HCT116 (cell line): ENCODE measurements around the gene SNAPC1. TPM values are rescaled to one million over a fixed set of nuclear protein-coding genes. Genes with fewer than 3 reads are reported as not detected.

Experiments used
- ATAC-seq: fragments of 200-7000 bp; cut with Tn5 transposase; 2 replicates; pipeline ENCODE4 v1.9.1; 2020; ENCODE audit warnings: mild to moderate bottlenecking, moderate library complexity
- BruUV-seq: library from RNA; stranded (reverse); fragments of 400-500 nt; replicated peaks from 2 replicates; lab custom pipeline; 2021; lab: Mats Ljungman, UMichigan
- CTCF ChIA-PET: fragments of 300-600 bp; sonication (Branson Sonifier 250); formaldehyde crosslinking; loops from one replicate; lab custom pipeline; 2021; ENCODE audit warnings: antibody characterized with exemption; lab: Charles Lee
- POLR2A ChIA-PET: fragments of 300-600, 350-600 bp; sonication (Branson Sonifier 250); formaldehyde crosslinking; loops from one replicate; lab custom pipeline; 2021; ENCODE audit warnings: antibody characterized with exemption; lab: Charles Lee
- RAD21 ChIA-PET, 2 experiments: fragments of 300-600 bp; sonication (Branson Sonifier 250); formaldehyde crosslinking; loops; one replicate each; lab custom pipeline; 2023; ENCODE audit warnings: low total read pairs in 2 of 2; ENCODE audit not compliant: uncharacterized antibody in 2 of 2, unreplicated experiment in 2 of 2, low non-redundant PET in 1 of 2; lab: Charles Lee
- DNase-seq: peaks from one replicate; pipeline ENCODE4 v3.0.0-alpha.2; 2010; ENCODE audit warnings: low read depth, low spot score
- H2AFZ ChIP-seq: fragments of 200-600 bp; shearing (Covaris generic), sonication (generic); 2 replicates; pipeline ENCODE4 v1.6.1; 2017; ENCODE audit warnings: low read depth, mixed run types, mixed read lengths, antibody characterized with exemption, low read length; ENCODE audit not compliant: poor library complexity, severe bottlenecking
- H3K27ac ChIP-seq: 2 replicates; pipeline ENCODE4 v1.5.1; 2012; ENCODE audit warnings: low read depth, low read length
- H3K27me3 ChIP-seq: fragments of 200-600 bp; sonication (generic); 2 replicates; pipeline ENCODE4 v1.6.1; 2016; ENCODE audit warnings: mixed run types, low read length, mixed read lengths; ENCODE audit not compliant: insufficient read depth
- H3K36me3 ChIP-seq, 2 experiments: fragments of 200-500 bp in 1 of 2; fragments of 200-600 bp in 1 of 2; sonication (Bioruptor generic) in 1 of 2; sonication (generic) in 1 of 2; 2 replicates each; pipeline versions ENCODE4 v1.5.1 to v1.6.1; 2014 to 2016; ENCODE audit warnings: low read length in 2 of 2, inconsistent platforms in 1 of 2, mixed read lengths in 1 of 2, mixed run types in 1 of 2; ENCODE audit not compliant: insufficient read depth in 2 of 2, control insufficient read depth in 1 of 2
- H3K4me1 ChIP-seq, 2 experiments: fragments of 200-600 bp in 1 of 2; sonication (generic) in 1 of 2; 2 replicates each; pipeline versions ENCODE4 v1.5.1 to v1.6.1; 2012 to 2017; ENCODE audit warnings: low read length in 2 of 2, inconsistent platforms in 1 of 2, mild to moderate bottlenecking in 1 of 2, mixed read lengths in 1 of 2, mixed run types in 1 of 2, moderate library complexity in 1 of 2; ENCODE audit not compliant: insufficient read depth in 2 of 2, control insufficient read depth in 1 of 2
- H3K4me2 ChIP-seq: fragments of 200-600 bp; sonication (generic); 2 replicates; pipeline ENCODE4 v1.6.1; 2017; ENCODE audit warnings: mixed run types, low read length, mixed read lengths
- H3K4me3 ChIP-seq, 2 experiments: fragments of 200-600 bp in 1 of 2; sonication (generic) in 1 of 2; replicated peaks in 1 of 2; 2 replicates each; pipeline ENCODE4 v1.5.1; 2011 to 2016; ENCODE audit warnings: low read length in 2 of 2, control low read depth in 1 of 2, low read depth in 1 of 2, mild to moderate bottlenecking in 1 of 2, mixed read lengths in 1 of 2, mixed run types in 1 of 2
- H3K79me2 ChIP-seq: fragments of 200-600 bp; sonication (generic); 2 replicates; pipeline ENCODE4 v1.6.1; 2017; ENCODE audit warnings: mild to moderate bottlenecking, mixed run types, low read length, moderate library complexity, mixed read lengths; ENCODE audit not compliant: insufficient read depth
- H3K9ac ChIP-seq: fragments of 200-600 bp; sonication (generic); 2 replicates; pipeline ENCODE4 v1.6.1; 2016; ENCODE audit warnings: low read length, mixed read lengths
- H3K9me2 ChIP-seq: fragments of 200-600 bp; sonication (generic), shearing (Covaris generic); 2 replicates; pipeline ENCODE4 v1.6.1; 2017; ENCODE audit warnings: mixed run types, mild to moderate bottlenecking, moderate library complexity; ENCODE audit not compliant: insufficient read depth
- H3K9me3 ChIP-seq, 2 experiments: fragments of 200-500 bp in 1 of 2; fragments of 200-600 bp in 1 of 2; sonication (Bioruptor generic) in 1 of 2; sonication (generic) in 1 of 2; 2 replicates each; pipeline ENCODE4 v1.6.1; 2014 to 2017; ENCODE audit warnings: low read length in 2 of 2, mixed read lengths in 2 of 2, inconsistent platforms in 1 of 2, low read depth in 1 of 2, mild to moderate bottlenecking in 1 of 2, mixed run types in 1 of 2, moderate library complexity in 1 of 2; ENCODE audit not compliant: control insufficient read depth in 1 of 2, insufficient read depth in 1 of 2
- H4K20me1 ChIP-seq: fragments of 200-600 bp; sonication (generic), shearing (Covaris generic); 2 replicates; pipeline ENCODE4 v1.6.1; 2017; ENCODE audit warnings: mixed run types, mild to moderate bottlenecking, moderate library complexity; ENCODE audit not compliant: insufficient read depth
- ATF3 ChIP-seq: IDR thresholded peaks from 2 replicates; pipeline ENCODE4 v1.6.1; 2012
- EGR1 ChIP-seq: IDR thresholded peaks from 2 replicates; pipeline ENCODE4 v1.6.1; 2012; ENCODE audit warnings: low read depth
- FOSL1 ChIP-seq: IDR thresholded peaks from 2 replicates; pipeline ENCODE4 v1.6.1; 2012; ENCODE audit warnings: low read depth
- JUND ChIP-seq: IDR thresholded peaks from 2 replicates; pipeline ENCODE4 v1.6.1; 2012
- RAD21 ChIP-seq: IDR thresholded peaks from 2 replicates; pipeline ENCODE4 v1.6.1; 2012; ENCODE audit warnings: low read depth, mild to moderate bottlenecking
- SRF ChIP-seq: IDR thresholded peaks from 2 replicates; pipeline ENCODE4 v1.6.1; 2012; ENCODE audit warnings: low read depth
- TCF7L2 ChIP-seq: IDR thresholded peaks from 2 replicates; pipeline ENCODE4 v1.7.0; 2011; ENCODE audit warnings: borderline replicate concordance, inconsistent platforms; ENCODE audit not compliant: insufficient read depth, insufficient read length; ENCODE audit errors: extremely low read depth
- intact Hi-C: fragments of 100-400 bp; cut with micrococcal nuclease; formaldehyde crosslinking; loops from 2 replicates; pipeline ENCODE4 v1.10.0; 2022
- total RNA-seq: library from RNA; stranded (reverse); gene quantifications from one replicate; pipeline ENCODE4 v1.2.1, GENCODE V29; 2021; ENCODE audit not compliant: unreplicated experiment

SNAPC1 gene
- total RNA-seq, 1 experiment from 2014 or later = 8.2 TPM

GRCh38 chr14:61839507-61839906 is 77.3 kb downstream of the SNAPC1 start (continued):
- no peak for TF ChIP-seq ATF3
- no peak for TF ChIP-seq JUND
- TF ChIP-seq FOSL1 = no peak
- no peak for TF ChIP-seq EGR1
- TF ChIP-seq SRF = no peak
- TF ChIP-seq RAD21 = no peak
- TF ChIP-seq TCF7L2 = no peak

DNA sequence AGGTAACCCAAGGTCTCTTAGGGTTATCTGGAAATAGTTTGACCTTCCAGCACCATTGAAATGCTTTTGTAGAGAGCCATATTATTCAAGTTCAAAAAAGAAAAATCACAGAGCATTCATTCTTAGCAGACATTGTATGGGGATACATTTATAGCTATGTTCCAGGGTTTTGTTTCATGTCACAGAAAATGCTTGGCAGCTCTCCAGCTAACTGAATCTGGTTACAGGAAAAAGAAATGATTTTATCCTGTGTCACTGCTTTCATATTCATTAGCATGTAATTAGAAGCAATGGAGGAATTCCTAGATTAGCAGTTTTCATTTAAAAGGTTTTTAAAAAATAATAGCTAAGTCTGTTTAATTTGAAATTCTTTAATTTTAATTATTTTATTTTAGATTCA is 78.9 kb downstream of the SNAPC1 start:
- no peak for TF ChIP-seq RAD21
- no peak for DNase-seq
- intact Hi-C loops = no loop called here
- no peak overlapping the region for H3K4me3 ChIP-seq
- ChIA-PET POLR2A (no interaction called here), RAD21 (no interaction called here), CTCF (no interaction called here)
- H3K27ac ChIP-seq = no peak overlapping the region
- H3K4me2 ChIP-seq = no peak overlapping the region
- no peaks in the 10 kb centered on the region for H3K27me3 ChIP-seq
- no TSS peak for BruUV-seq
- H3K4me1 ChIP-seq = no peaks in the 10 kb centered on the region
- H3K9ac ChIP-seq = no peak overlapping the region
- H3K79me2 ChIP-seq = no peaks in the 10 kb centered on the region
- no peak overlapping the region for H2AFZ ChIP-seq
- ATAC-seq = no peak
- no peaks in the 10 kb centered on the region for H3K9me3 ChIP-seq
- no peaks in the 10 kb centered on the region for H4K20me1 ChIP-seq
- H3K36me3 ChIP-seq = no peaks in the 10 kb centered on the region
- H3K9me2 ChIP-seq = no peaks in the 10 kb centered on the region

Other genes starting within 250 kb of the SNAPC1 start
- 113 TPM for gene HIF1A, start 66.9 kb upstream of the SNAPC1 start, total RNA-seq
- gene SYT16, start 50.3 kb downstream of the SNAPC1 start, total RNA-seq = not detected